ENCODE measurements around the gene NCAM2.

NCAM2 gene
- long read RNA-seq, partial matches to known transcripts, result 0 of 1 reads
- long read RNA-seq, other reads (novel, unspliced or antisense), result 1 of 1 reads

DNA sequence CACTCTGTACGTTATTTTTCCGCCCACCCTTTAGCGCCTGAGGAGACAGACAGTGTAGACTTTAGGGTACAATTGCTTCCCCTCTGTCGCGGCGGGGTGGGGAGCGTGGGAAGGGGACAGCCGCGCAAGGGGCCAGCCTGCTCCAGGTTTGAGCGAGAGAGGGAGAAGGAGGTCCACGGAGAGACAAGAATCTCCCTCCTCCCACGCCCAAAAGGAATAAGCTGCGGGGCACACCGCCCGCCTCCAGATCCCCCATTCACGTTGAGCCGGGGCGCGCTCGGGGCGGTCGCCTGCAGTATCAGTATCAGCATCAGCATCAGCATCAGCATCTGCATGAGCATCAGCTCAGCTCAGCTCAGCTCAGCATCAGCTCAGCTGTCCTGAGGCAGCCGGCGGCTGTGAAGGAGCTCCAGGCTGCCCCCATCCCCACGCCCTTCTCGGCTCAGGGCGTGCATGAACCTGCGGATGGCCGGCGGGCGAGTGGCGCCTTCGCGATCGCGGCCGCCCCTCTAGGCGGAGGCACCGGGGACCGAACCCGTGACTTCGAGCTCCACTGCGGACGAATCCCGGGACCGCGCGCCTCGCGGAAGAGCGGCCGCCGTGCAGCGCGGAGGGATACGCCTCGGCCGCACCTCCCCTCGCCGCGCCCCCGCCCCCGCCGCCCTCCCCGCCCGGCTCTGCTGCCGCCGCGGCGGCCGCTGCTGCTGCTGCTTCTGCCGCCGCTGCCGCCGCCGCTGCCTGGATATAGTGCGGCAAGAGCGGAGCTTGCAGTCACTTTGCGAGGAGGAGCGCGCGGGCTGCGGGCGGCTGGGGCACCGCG lies at the start of gene NCAM2:
Gene NCAM2, plus strand, starts transcription at position 774 of the 820 bp plus-strand sequence.
- DNase-seq (ENCODE audit: low read depth in 1 of 2, low spot score in 1 of 2), result peak; percentile 51 to 68
- Histone ChIP-seq H3K27me3 (ENCODE audit: insufficient read depth, poor library complexity, severe bottlenecking) (no peaks in the 10 kb centered on the region), H3K27ac (replicated peaks) (no peak within 1 kb of the TSS), H3K4me3 (replicated peaks; ENCODE audit: insufficient read depth, low read length) (peak within 1 kb of the TSS; percentile 80)
- TF ChIP-seq, protein P1, sequence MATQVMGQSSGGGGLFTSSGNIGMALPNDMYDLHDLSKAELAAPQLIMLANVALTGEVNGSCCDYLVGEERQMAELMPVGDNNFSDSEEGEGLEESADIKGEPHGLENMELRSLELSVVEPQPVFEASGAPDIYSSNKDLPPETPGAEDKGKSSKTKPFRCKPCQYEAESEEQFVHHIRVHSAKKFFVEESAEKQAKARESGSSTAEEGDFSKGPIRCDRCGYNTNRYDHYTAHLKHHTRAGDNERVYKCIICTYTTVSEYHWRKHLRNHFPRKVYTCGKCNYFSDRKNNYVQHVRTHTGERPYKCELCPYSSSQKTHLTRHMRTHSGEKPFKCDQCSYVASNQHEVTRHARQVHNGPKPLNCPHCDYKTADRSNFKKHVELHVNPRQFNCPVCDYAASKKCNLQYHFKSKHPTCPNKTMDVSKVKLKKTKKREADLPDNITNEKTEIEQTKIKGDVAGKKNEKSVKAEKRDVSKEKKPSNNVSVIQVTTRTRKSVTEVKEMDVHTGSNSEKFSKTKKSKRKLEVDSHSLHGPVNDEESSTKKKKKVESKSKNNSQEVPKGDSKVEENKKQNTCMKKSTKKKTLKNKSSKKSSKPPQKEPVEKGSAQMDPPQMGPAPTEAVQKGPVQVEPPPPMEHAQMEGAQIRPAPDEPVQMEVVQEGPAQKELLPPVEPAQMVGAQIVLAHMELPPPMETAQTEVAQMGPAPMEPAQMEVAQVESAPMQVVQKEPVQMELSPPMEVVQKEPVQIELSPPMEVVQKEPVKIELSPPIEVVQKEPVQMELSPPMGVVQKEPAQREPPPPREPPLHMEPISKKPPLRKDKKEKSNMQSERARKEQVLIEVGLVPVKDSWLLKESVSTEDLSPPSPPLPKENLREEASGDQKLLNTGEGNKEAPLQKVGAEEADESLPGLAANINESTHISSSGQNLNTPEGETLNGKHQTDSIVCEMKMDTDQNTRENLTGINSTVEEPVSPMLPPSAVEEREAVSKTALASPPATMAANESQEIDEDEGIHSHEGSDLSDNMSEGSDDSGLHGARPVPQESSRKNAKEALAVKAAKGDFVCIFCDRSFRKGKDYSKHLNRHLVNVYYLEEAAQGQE (IDR thresholded peaks at IDR 0.05; ENCODE audit: insufficient replicate concordance, low read depth), result no peak
- TF ChIP-seq GABPA (IDR thresholded peaks at IDR 0.05; ENCODE audit: low read depth) (no peak), POLR2AphosphoS5 (IDR thresholded peaks at IDR 0.05; ENCODE audit: low read depth) (no peak), SPI1 (IDR thresholded peaks at IDR 0.05; ENCODE audit: borderline replicate concordance, low read depth) (no peak)
- TF ChIP-seq, protein P2, sequence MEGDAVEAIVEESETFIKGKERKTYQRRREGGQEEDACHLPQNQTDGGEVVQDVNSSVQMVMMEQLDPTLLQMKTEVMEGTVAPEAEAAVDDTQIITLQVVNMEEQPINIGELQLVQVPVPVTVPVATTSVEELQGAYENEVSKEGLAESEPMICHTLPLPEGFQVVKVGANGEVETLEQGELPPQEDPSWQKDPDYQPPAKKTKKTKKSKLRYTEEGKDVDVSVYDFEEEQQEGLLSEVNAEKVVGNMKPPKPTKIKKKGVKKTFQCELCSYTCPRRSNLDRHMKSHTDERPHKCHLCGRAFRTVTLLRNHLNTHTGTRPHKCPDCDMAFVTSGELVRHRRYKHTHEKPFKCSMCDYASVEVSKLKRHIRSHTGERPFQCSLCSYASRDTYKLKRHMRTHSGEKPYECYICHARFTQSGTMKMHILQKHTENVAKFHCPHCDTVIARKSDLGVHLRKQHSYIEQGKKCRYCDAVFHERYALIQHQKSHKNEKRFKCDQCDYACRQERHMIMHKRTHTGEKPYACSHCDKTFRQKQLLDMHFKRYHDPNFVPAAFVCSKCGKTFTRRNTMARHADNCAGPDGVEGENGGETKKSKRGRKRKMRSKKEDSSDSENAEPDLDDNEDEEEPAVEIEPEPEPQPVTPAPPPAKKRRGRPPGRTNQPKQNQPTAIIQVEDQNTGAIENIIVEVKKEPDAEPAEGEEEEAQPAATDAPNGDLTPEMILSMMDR (IDR thresholded peaks at IDR 0.05; ENCODE audit: insufficient read depth, low read length), result no peak

DNA sequence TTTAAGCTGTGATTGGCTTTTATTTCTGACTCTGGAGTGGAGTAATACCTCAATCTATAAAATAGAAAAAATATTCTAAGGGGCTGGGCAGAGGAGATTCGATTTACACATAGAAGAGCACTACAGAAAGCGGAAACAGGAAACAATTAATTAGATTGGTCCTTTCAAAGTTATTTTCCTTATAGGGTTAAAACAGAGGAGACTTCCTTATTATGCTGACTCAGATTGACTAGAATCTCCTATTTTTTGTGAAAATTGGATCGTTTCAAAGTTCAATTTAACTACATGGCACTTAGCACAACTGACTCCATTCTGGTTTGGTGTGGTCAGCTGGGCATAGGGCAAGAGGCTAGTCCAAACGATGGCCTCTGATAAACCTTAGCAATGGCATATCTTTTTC lies 48.3 kb upstream of the NCAM2 start:
- DNase-seq (ENCODE audit: low read depth in 1 of 2, low spot score in 1 of 2), result no peak
- no peak overlapping the region for H3K4me3 ChIP-seq (replicated peaks; ENCODE audit: insufficient read depth, low read length)
- no peak overlapping the region for H3K27ac ChIP-seq (replicated peaks)
- no peaks in the 10 kb centered on the region for H3K27me3 ChIP-seq (ENCODE audit: insufficient read depth, poor library complexity, severe bottlenecking)
- TF ChIP-seq, protein P2 (IDR thresholded peaks at IDR 0.05; ENCODE audit: insufficient read depth, low read length), result no peak

DNA sequence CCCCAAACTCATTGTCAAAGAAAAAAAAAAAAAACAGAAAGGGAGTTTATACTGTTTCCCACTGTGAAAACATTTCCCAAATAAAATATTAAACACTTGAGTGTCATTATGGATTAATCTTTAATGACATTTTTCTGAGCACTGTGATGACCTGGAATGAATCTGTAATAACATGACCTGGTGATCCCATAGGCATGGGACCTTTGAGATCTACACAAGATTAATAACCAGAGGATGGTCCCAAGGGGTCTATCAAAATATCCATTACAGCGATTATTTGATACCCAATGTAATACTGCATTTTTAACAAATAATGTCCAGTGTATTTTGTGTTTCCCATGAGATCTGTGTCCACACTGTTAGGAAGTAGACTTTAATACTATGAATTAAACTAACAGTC lies 32.4 kb upstream of the NCAM2 start:
- no peak for DNase-seq (ENCODE audit: low read depth in 1 of 2, low spot score in 1 of 2)
- Histone ChIP-seq H3K27me3 (ENCODE audit: insufficient read depth, poor library complexity, severe bottlenecking) (no peaks in the 10 kb centered on the region), H3K4me3 (replicated peaks; ENCODE audit: insufficient read depth, low read length) (no peak overlapping the region), H3K27ac (replicated peaks) (no peak overlapping the region)
- no peak for TF ChIP-seq GABPA (IDR thresholded peaks at IDR 0.05; ENCODE audit: low read depth)
- no peak for TF ChIP-seq POLR2AphosphoS5 (IDR thresholded peaks at IDR 0.05; ENCODE audit: low read depth)
- TF ChIP-seq SPI1 (IDR thresholded peaks at IDR 0.05; ENCODE audit: borderline replicate concordance, low read depth), result no peak
- TF ChIP-seq, protein P1 (IDR thresholded peaks at IDR 0.05; ENCODE audit: insufficient replicate concordance, low read depth), result no peak
- TF ChIP-seq, protein P2 (IDR thresholded peaks at IDR 0.05; ENCODE audit: insufficient read depth, low read length), result no peak

All from HL-60 (cell line).